ENCODE data around the gene MRPL43. TPM values are rescaled to one million over a fixed set of nuclear protein-coding genes. Genes with fewer than 3 reads are reported as not detected.

MRPL43 gene
- polyA plus RNA-seq, 1 donor: 83.3 TPM

GRCh38 chr10:101021239-101021638 lies 33.9 kb upstream of the MRPL43 start:
- Histone ChIP-seq H3K27ac (ENCODE audit: low read length) (no peak overlapping the region), H3K27me3 (ENCODE audit: control insufficient read depth, insufficient read depth, low read length) (peaks cover 4% of the 10 kb centered on the region), H3K4me1 (ENCODE audit: control insufficient read depth, insufficient read depth, low read length) (peaks cover 14% of the 10 kb centered on the region), H3K4me3 (ENCODE audit: low read length) (no peak overlapping the region), H3K36me3 (ENCODE audit: control insufficient read depth, insufficient read depth, low read length) (peaks cover 15% of the 10 kb centered on the region), H3K9me3 (ENCODE audit: control insufficient read depth, low read depth, low read length) (no peaks in the 10 kb centered on the region)
- no CpG with 5 or more reads among the region's 4 CpGs for WGBS (ENCODE audit: insufficient coverage, low lambda C conversion rate)
- no peak for DNase-seq

DNA sequence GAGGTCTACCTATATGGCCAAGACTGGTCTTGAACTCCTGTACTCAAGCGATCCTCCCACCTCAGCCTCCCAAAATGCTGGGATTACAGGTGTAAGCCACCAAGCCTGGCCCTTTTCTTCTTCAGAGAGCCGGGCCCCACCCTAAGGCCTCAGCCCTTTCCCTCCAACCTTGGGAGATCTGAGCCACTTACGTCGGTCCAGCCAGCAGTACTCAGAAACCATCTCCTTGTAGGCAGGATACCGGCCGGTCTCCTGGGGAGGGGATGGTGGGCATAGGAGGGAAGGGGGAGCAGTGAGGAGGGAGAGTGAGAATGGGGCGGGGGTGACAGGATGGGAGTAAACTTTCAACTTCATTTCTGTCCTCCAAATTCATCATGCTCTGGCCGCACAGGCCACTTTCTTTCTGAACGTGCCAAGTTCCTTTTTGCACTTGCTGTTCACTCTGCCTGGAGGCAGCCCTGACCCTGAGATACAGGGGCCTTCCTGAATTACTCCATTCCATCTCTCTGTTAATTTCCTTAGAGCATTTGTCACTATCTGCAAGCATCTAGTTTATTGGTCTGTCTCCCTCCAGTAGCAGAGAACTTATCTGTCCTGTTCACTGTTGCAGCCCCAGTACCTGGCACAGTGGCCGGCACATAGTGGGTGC lies 33.3 kb upstream of the MRPL43 start:
- H3K36me3 ChIP-seq (ENCODE audit: control insufficient read depth, insufficient read depth, low read length): peaks cover 15% of the 10 kb centered on the region
- no peak for DNase-seq
- H3K27ac ChIP-seq (ENCODE audit: low read length): no peak overlapping the region
- WGBS (ENCODE audit: insufficient coverage, low lambda C conversion rate): 69% methylated on average over 2 of the region's 10 CpGs
- H3K9me3 ChIP-seq (ENCODE audit: control insufficient read depth, low read depth, low read length): no peaks in the 10 kb centered on the region
- peaks cover 4% of the 10 kb centered on the region for H3K27me3 ChIP-seq (ENCODE audit: control insufficient read depth, insufficient read depth, low read length)
- H3K4me1 ChIP-seq (ENCODE audit: control insufficient read depth, insufficient read depth, low read length): peaks cover 7% of the 10 kb centered on the region
- H3K4me3 ChIP-seq (ENCODE audit: low read length): no peak overlapping the region

DNA sequence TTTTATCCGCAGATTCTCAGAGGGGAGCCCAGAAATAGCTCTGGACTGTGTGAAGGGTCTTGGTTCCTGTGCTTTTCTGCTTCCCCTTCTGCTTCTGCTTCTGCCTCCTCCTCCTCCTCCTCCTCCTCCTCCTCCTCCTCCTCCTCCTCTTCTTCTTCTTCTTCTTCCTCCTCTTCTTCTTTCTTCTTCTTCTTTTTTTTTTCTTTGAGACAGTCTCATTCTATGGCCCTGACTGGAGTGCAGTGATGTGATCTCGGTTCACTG lies 32.1 kb upstream of the MRPL43 start:
- WGBS (ENCODE audit: insufficient coverage, low lambda C conversion rate): no CpG with 5 or more reads among the region's 2 CpGs
- Histone ChIP-seq H3K27me3 (ENCODE audit: control insufficient read depth, insufficient read depth, low read length) (peaks cover 4% of the 10 kb centered on the region), H3K27ac (ENCODE audit: low read length) (no peak overlapping the region), H3K4me3 (ENCODE audit: low read length) (no peak overlapping the region), H3K36me3 (ENCODE audit: control insufficient read depth, insufficient read depth, low read length) (peaks cover 18% of the 10 kb centered on the region), H3K4me1 (ENCODE audit: control insufficient read depth, insufficient read depth, low read length) (peaks cover 13% of the 10 kb centered on the region), H3K9me3 (ENCODE audit: control insufficient read depth, low read depth, low read length) (no peaks in the 10 kb centered on the region)
- no peak for DNase-seq

DNA sequence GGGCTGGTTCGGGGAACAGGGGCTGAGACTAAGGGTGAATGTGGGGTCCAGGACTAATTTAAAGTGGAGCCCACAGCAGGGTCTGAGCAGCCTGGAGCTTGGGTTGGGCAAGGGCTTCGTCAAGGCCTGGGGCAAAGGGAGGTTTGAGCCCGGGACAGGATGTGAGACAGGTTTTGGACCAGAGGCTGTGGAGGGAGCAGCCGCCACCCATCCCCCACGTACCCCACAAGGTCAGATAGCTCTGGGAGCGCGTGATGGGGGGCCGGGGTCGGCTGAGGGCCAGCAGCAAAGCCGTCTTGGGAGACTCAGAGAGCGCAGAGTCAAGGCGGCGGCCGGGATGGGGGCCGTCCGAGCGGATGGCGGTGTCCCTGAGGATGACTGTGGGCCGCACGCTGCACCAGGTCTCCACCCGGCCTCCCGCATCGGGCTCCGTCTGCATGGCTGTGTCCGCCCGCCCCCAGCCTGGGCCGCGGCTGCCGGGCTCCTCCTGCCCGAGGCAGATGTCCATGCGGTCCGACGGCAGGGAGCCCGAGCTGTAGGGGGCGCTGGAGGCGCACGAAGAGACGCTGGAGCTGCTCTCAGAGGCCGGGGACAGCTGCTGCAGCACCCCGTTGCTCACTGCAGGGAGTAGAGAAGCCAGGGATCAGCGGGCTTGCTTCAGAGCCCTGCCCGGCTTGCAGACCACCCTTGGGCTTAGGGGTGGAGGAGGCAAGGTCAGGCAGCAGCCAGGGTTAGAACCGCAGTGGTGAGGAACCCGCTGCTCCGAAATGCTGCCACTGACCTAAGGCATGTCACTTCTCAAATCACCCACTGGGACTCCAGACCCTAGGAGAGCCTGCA lies 31.5 kb upstream of the MRPL43 start:
- peaks cover 17% of the 10 kb centered on the region for H3K36me3 ChIP-seq (ENCODE audit: control insufficient read depth, insufficient read depth, low read length)
- H3K4me1 ChIP-seq (ENCODE audit: control insufficient read depth, insufficient read depth, low read length): peaks cover 16% of the 10 kb centered on the region
- no peaks in the 10 kb centered on the region for H3K9me3 ChIP-seq (ENCODE audit: control insufficient read depth, low read depth, low read length)
- H3K27me3 ChIP-seq (ENCODE audit: control insufficient read depth, insufficient read depth, low read length): peaks cover 4% of the 10 kb centered on the region
- H3K4me3 ChIP-seq (ENCODE audit: low read length): no peak overlapping the region
- peak; percentile 81 to 82 for DNase-seq
- no CpG with 5 or more reads among the region's 45 CpGs for WGBS (ENCODE audit: insufficient coverage, low lambda C conversion rate)
- H3K27ac ChIP-seq (ENCODE audit: low read length): no peak overlapping the region

DNA sequence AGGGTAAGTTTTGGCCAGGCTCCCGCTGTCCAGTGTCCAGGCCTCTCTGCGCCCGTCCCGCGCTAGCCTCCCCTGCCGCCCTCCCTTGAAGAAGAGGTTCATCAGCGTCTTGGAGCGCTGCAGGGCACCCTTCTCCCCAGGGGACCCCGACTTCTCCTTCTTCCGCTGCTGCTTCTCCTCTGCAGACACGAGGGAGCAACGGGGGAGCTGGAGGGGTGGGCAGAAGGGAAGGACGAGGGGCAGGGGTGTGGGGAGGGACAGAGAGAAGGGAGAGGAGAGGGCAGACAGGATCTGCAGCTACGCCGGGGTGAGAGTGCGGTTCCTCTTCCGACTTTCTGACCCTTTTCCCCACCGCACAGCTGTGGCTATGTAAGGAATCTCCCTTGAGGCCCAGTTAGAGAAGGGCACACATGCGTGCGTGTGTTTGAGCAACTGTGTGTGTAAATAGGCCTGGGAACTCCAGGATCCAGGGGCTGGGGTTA lies 30.9 kb upstream of the MRPL43 start:
- H3K27me3 ChIP-seq (ENCODE audit: control insufficient read depth, insufficient read depth, low read length): peaks cover 4% of the 10 kb centered on the region
- DNase-seq: no peak
- WGBS (ENCODE audit: insufficient coverage, low lambda C conversion rate): no CpG with 5 or more reads among the region's 20 CpGs

DNA sequence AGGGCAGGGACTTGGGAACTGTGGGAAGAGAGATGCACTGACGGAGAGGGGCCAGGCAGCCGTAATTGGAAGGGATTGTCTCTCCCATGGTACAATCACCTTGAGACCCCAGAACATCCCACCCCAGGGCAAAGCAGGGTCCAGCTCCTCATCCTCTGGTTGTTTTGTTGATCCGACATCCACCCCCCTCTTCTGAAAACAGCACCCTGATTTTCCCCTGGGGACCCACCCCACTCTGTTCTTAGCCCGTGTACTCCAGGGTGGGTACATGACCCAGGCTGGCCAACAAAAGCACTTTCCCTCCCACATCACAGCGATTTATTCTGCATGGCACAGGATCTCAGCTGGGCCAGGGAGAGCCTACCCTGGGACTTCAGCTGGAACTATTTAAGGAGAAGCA lies 29.5 kb upstream of the MRPL43 start:
- Histone ChIP-seq H3K36me3 (ENCODE audit: control insufficient read depth, insufficient read depth, low read length) (peaks cover 6% of the 10 kb centered on the region), H3K9me3 (ENCODE audit: control insufficient read depth, low read depth, low read length) (no peaks in the 10 kb centered on the region), H3K4me1 (ENCODE audit: control insufficient read depth, insufficient read depth, low read length) (peaks cover 29% of the 10 kb centered on the region), H3K27ac (ENCODE audit: low read length) (no peak overlapping the region), H3K4me3 (ENCODE audit: low read length) (no peak overlapping the region), H3K27me3 (ENCODE audit: control insufficient read depth, insufficient read depth, low read length) (peaks cover 4% of the 10 kb centered on the region)
- DNase-seq: no peak
- 100% methylated on average over 1 of the region's 5 CpGs for WGBS (ENCODE audit: insufficient coverage, low lambda C conversion rate)

More for the DNA sequence above, 30.9 kb upstream of the MRPL43 start:
- H3K9me3 ChIP-seq (ENCODE audit: control insufficient read depth, low read depth, low read length): no peaks in the 10 kb centered on the region
- H3K4me1 ChIP-seq (ENCODE audit: control insufficient read depth, insufficient read depth, low read length): peaks cover 21% of the 10 kb centered on the region
- H3K4me3 ChIP-seq (ENCODE audit: low read length): no peak overlapping the region
- H3K36me3 ChIP-seq (ENCODE audit: control insufficient read depth, insufficient read depth, low read length): peaks cover 11% of the 10 kb centered on the region
- no peak overlapping the region for H3K27ac ChIP-seq (ENCODE audit: low read length)

- WGBS (ENCODE audit: insufficient coverage, low lambda C conversion rate): no CpG with 5 or more reads among the region's 8 CpGs
- no peak for DNase-seq
- Histone ChIP-seq H3K9me3 (ENCODE audit: control insufficient read depth, low read depth, low read length) (no peaks in the 10 kb centered on the region), H3K4me3 (ENCODE audit: low read length) (no peak overlapping the region), H3K4me1 (ENCODE audit: control insufficient read depth, insufficient read depth, low read length) (peaks cover 29% of the 10 kb centered on the region), H3K27me3 (ENCODE audit: control insufficient read depth, insufficient read depth, low read length) (peaks cover 4% of the 10 kb centered on the region), H3K27ac (ENCODE audit: low read length) (no peak overlapping the region), H3K36me3 (ENCODE audit: control insufficient read depth, insufficient read depth, low read length) (peaks cover 4% of the 10 kb centered on the region)
Observed at GRCh38 chr10:101015582-101015973, 28.3 kb upstream of the MRPL43 start.

- Histone ChIP-seq H3K4me3 (ENCODE audit: low read length) (no peak overlapping the region), H3K9me3 (ENCODE audit: control insufficient read depth, low read depth, low read length) (no peaks in the 10 kb centered on the region), H3K36me3 (ENCODE audit: control insufficient read depth, insufficient read depth, low read length) (peaks cover 3% of the 10 kb centered on the region), H3K27me3 (ENCODE audit: control insufficient read depth, insufficient read depth, low read length) (peaks cover 4% of the 10 kb centered on the region), H3K4me1 (ENCODE audit: control insufficient read depth, insufficient read depth, low read length) (peaks cover 29% of the 10 kb centered on the region), H3K27ac (ENCODE audit: low read length) (no peak overlapping the region)
- no peak for DNase-seq
- WGBS (ENCODE audit: insufficient coverage, low lambda C conversion rate): 100% methylated on average over 2 of the region's 7 CpGs
Observed at GRCh38 chr10:101014966-101015581, 27.8 kb upstream of the MRPL43 start.

DNA sequence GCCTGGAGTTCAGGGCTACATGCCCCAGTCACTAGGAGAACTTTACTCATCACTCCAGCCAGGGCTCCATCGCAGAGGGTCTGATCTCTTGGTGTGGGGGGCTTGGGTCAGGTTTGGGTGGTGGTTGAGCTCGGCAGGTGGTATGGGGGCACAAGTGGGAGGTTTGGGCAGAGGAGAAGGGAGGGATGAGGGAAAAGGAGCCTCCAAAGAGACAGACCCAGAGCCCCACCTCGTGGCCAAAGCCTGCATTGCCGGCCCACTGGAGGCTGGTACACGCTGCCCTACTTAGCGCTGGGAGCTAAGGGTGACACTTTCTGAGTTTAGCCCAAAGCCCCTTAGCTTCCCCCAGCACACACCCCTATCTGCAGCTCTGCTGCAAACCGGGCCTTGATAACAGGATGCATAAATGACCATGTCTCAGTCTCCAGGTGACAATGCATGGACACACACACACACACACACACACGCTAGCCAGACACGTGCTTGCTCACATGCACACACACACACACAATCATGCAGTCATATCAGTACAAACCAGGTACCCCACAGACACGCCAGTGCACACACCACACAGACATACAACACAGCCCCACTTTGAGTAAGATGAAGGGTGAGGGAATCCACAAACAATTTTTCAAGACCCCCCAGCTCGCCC lies 27.1 kb upstream of the MRPL43 start:
- Histone ChIP-seq H3K27me3 (ENCODE audit: control insufficient read depth, insufficient read depth, low read length) (peaks cover 4% of the 10 kb centered on the region), H3K4me1 (ENCODE audit: control insufficient read depth, insufficient read depth, low read length) (peaks cover 29% of the 10 kb centered on the region), H3K36me3 (ENCODE audit: control insufficient read depth, insufficient read depth, low read length) (peaks cover 3% of the 10 kb centered on the region), H3K27ac (ENCODE audit: low read length) (no peak overlapping the region), H3K9me3 (ENCODE audit: control insufficient read depth, low read depth, low read length) (no peaks in the 10 kb centered on the region), H3K4me3 (ENCODE audit: low read length) (no peak overlapping the region)
- no CpG with 5 or more reads among the region's 11 CpGs for WGBS (ENCODE audit: insufficient coverage, low lambda C conversion rate)
- peak in 1 of 2 donors; percentile 60 for DNase-seq

GRCh38 chr10:101013365-101013825 lies 26.1 kb upstream of the MRPL43 start:
- Histone ChIP-seq H3K4me1 (ENCODE audit: control insufficient read depth, insufficient read depth, low read length) (peaks cover 29% of the 10 kb centered on the region), H3K27ac (ENCODE audit: low read length) (no peak overlapping the region), H3K27me3 (ENCODE audit: control insufficient read depth, insufficient read depth, low read length) (peaks cover under 1% of the 10 kb centered on the region), H3K9me3 (ENCODE audit: control insufficient read depth, low read depth, low read length) (no peaks in the 10 kb centered on the region), H3K36me3 (ENCODE audit: control insufficient read depth, insufficient read depth, low read length) (peaks cover 3% of the 10 kb centered on the region), H3K4me3 (ENCODE audit: low read length) (no peak overlapping the region)
- no peak for DNase-seq
- no CpG with 5 or more reads among the region's 9 CpGs for WGBS (ENCODE audit: insufficient coverage, low lambda C conversion rate)

All from large intestine (tissue), 3 donors.